AG04450 (cell line): Measurements from ENCODE around the gene CDR2L. TPM values are rescaled to one million over a fixed set of nuclear protein-coding genes. Genes with fewer than 3 reads are reported as not detected.
"Not testable (repeated sequence)": the region's sequence is repeated elsewhere in the genome, so short reads cannot be mapped to it uniquely, and the experiment has no call there.

ENCODE experiments used
- CTCF ChIA-PET: fragments of 300-600, 350-600 bp; formaldehyde crosslinking; extraction: SDS; loops from one replicate; lab custom pipeline; 2022; ENCODE audit warnings: antibody characterized with exemption, inconsistent platforms; lab: Charles Lee
- POLR2A ChIA-PET: fragments of 350-600 bp; formaldehyde crosslinking; extraction: SDS; loops from one replicate; lab custom pipeline; 2021; ENCODE audit warnings: antibody characterized with exemption, inconsistent platforms; lab: Yijun Ruan, JAX
- DNase-seq: peaks from one replicate; pipeline ENCODE4 v3.0.0-alpha.2; 2011; ENCODE audit warnings: low read depth, low spot score
- H3K27ac ChIP-seq: one replicate; pipeline ENCODE4 v1.5.1; 2012; ENCODE audit warnings: low read depth, low read length, control low read depth
- H3K27me3 ChIP-seq: one replicate; pipeline ENCODE4 v1.6.0; 2012; ENCODE audit warnings: low read length; ENCODE audit not compliant: control insufficient read depth, insufficient read depth
- H3K4me3 ChIP-seq: 2 replicates; pipeline ENCODE4 v1.5.1; 2011; ENCODE audit warnings: mild to moderate bottlenecking, low read depth, low read length, control low read depth
- H3K9me3 ChIP-seq: 2 replicates; pipeline ENCODE4 v1.5.1; 2012; ENCODE audit warnings: low read length; ENCODE audit not compliant: control insufficient read depth, insufficient read depth
- CTCF ChIP-seq: IDR thresholded peaks from 2 replicates; pipeline ENCODE4 v1.5.1; 2011; ENCODE audit warnings: low read depth, low read length, control low read depth, inconsistent platforms
- polyA plus RNA-seq: library from polyadenylated mRNA; depleted of rRNA; stranded (reverse); fragments of >200 nt; gene quantifications from 2 replicates; pipeline ENCODE4 v1.2.3, GENCODE V29; 2011

The CDR2L gene
- polyA plus RNA-seq, 1 experiment = 8.4 TPM

DNA sequence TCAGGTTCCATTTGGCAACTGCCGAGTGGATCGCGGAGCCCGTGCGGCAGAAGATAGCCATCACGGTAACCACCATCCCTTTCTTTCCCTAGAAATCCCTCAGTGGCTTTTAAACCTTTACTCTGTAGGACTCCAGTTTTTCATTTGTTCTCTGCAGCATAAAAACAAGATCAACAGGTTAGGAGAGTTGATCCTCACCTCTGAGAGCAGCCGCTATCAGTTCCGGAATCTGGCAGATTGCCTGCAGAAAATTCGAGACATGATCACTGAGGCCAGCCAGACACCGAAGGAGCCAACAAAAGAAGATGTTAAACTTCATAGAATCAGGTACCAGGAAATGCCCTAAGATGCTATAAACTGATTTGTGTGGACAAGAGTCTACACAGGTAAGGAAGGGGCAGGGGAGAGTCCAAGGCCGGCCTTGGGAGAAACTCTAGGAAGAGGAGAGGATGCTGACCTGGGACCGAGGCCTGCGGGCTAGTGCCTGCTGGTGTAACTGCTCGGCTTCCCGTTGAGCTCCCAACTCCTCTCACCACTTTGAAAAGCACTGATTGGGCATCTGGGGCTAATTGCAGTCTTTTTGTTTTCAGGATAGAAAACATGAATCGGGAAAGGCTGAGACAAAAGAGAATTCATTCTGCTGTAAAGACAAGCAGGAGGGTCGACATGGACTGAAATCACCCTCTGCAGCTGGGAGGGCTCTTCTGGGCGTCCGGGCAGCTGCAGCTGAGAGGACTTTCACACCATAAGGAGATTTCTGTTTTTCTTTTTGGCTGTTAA is 33.1 kb downstream of the CDR2L start:
- ChIA-PET CTCF (interaction anchor here (1.2 kb wide), 1 partner anchor 181 kb away, joined by 4 read pairs; no protein-coding TSS in a partner anchor), POLR2A (no interaction called here)
- DNase-seq = no peak
- H3K27me3 ChIP-seq = no peaks in the 10 kb centered on the region
- no peak overlapping the region for H3K4me3 ChIP-seq
- no peak overlapping the region for H3K27ac ChIP-seq
- TF ChIP-seq CTCF = no peak
- H3K9me3 ChIP-seq = no peaks in the 10 kb centered on the region

DNA sequence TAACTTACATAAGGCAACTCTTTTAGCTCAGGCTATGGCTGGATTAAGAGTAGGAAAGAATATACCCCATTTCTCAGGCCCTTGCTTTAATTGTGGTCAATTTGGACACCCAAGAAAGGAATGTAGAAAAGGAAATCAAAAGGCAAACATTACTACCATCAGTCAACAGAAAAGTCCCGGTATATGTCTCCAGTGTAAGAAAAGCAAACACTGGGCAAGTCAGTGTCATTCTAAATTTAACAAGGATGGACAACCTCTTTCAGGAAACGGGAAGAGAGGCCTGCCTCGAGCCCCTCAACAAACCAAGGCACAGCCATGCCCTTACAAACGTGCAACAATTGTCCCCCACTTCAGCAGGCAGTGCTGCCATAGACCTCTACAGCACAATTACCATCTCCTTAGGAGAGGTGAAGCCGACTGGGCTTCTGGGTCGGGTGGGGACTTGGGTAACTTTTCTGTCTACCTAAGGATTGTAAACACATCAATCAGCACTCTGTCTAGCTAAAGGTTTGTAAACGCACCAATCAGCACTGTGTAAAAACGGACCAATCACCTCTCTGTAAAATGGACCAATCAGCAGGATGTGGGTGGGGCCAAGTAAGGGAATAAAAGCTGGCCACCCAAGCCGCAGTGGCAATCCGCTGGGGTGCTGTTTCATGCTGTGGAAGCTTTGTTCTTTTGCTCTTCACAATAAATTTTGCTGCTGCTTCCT is 37.4 kb downstream of the CDR2L start:
- Histone ChIP-seq H3K27ac (no peak overlapping the region), H3K4me3 (no peak overlapping the region), H3K27me3 (no peaks in the 10 kb centered on the region), H3K9me3 (peaks cover 5% of the 10 kb centered on the region; the same call in 1 of the 2 replicates)
- DNase-seq = no peak
- ChIA-PET POLR2A (interaction anchor here (2.0 kb wide), 1 partner anchor 12 kb away, joined by 6 read pairs; the partner anchor contains the start of gene MRPL58), CTCF (interaction anchor here (0.6 to 2.3 kb wide), 2 partner anchors 12 to 63 kb away, joined by 3 to 10 read pairs; partner anchors contain the start of gene MRPL58)
- no peak for TF ChIP-seq CTCF

GRCh38 chr17:75025398-75025734 is 37.9 kb downstream of the CDR2L start:
- H3K27me3 ChIP-seq, DNase-seq, CTCF ChIA-PET, H3K27ac ChIP-seq, H3K4me3 ChIP-seq: not testable (repeated sequence)
- peaks cover 10% of the 10 kb centered on the region for H3K9me3 ChIP-seq
- POLR2A ChIA-PET = interaction anchor here (2.0 kb wide), 1 partner anchor 13 kb away, joined by 6 read pairs; the partner anchor contains the start of gene MRPL58

DNA sequence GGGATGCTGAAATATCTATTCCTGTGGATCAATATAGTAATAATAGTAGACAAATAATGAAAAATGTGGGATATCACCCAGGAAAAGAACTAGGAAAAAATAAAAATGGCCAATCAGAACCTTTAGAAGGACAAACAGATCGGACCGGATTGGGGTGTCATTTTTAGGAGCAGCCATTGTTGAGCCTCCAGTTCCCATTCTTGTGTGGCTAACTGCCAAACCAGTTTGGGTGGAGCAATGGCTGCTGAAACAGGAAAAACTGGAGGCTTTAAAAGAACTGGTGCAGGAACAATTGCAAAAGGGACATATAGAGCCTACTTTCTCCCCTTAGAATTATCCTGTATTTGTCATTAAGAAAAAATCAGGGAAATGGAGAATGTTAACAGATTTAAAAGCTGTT is 39.2 kb downstream of the CDR2L start:
- peaks cover 17% of the 10 kb centered on the region for H3K9me3 ChIP-seq
- DNase-seq, POLR2A ChIA-PET, H3K27me3 ChIP-seq, CTCF ChIA-PET, H3K4me3 ChIP-seq, H3K27ac ChIP-seq: not testable (repeated sequence)

- POLR2A ChIA-PET = no interaction called here
- Histone ChIP-seq H3K9me3 (peaks cover 17% of the 10 kb centered on the region), H3K4me3 (no peak overlapping the region), H3K27ac (no peak overlapping the region), H3K27me3 (no peaks in the 10 kb centered on the region)
- CTCF ChIA-PET = no interaction called here
- DNase-seq = no peak
- no peak for TF ChIP-seq CTCF
Observed at GRCh38 chr17:75030161-75030560, 42.7 kb downstream of the CDR2L start.
